GM12801 (cell line): ENCODE results near the gene MS4A18.

ENCODE experiments used
- CTCF ChIP-seq: IDR thresholded peaks from one replicate; pipeline ENCODE4 v1.5.1; 2011; ENCODE audit warnings: control low read depth; ENCODE audit not compliant: insufficient read length; ENCODE audit errors: extremely low read depth

The MS4A18 gene

GRCh38 chr11:60777106-60777505 lies 52.6 kb downstream of the MS4A18 start:
- TF ChIP-seq CTCF = no peak

- TF ChIP-seq CTCF = no peak
These were observed 53.1 kb downstream of the MS4A18 start for GRCh38 chr11:60777572-60777971.

- no peak for TF ChIP-seq CTCF
These were observed 55.5 kb downstream of the MS4A18 start for GRCh38 chr11:60780065-60780464.

GRCh38 chr11:60780774-60781173 lies 56.3 kb downstream of the MS4A18 start:
- TF ChIP-seq CTCF = no peak

GRCh38 chr11:60781286-60781980 lies 56.9 kb downstream of the MS4A18 start:
- TF ChIP-seq CTCF = no peak

- TF ChIP-seq CTCF = no peak
These were observed 57.4 kb downstream of the MS4A18 start for GRCh38 chr11:60781981-60782316.

- no peak for TF ChIP-seq CTCF
These were observed 58.0 kb downstream of the MS4A18 start for GRCh38 chr11:60782393-60783140.
